HG03045 (cell line): ENCODE results near the gene CABLES1.

Source experiments
- ATAC-seq: cut with Tn5 transposase; IDR thresholded peaks from one replicate; pipeline ENCODE4 v1.9.1; 2021; ENCODE audit warnings: mild to moderate bottlenecking, moderate library complexity; ENCODE audit not compliant: unreplicated experiment

The CABLES1 gene

GRCh38 chr18:23238651-23239349 is 103.5 kb downstream of the CABLES1 start:
- no peak for ATAC-seq

- ATAC-seq: no peak
These were observed 104.0 kb downstream of the CABLES1 start for GRCh38 chr18:23239350-23239692.

GRCh38 chr18:23239885-23240608 is 104.8 kb downstream of the CABLES1 start:
- ATAC-seq: no peak

GRCh38 chr18:23240609-23240930 is 105.3 kb downstream of the CABLES1 start:
- ATAC-seq: no peak

- peak; percentile 79 for ATAC-seq
These were observed 106.7 kb downstream of the CABLES1 start for GRCh38 chr18:23241833-23242496.

GRCh38 chr18:23243178-23243577 is 107.9 kb downstream of the CABLES1 start:
- no peak for ATAC-seq

- no peak for ATAC-seq
These were observed 108.5 kb downstream of the CABLES1 start for GRCh38 chr18:23243816-23244215.

GRCh38 chr18:23244401-23244800 is 109.1 kb downstream of the CABLES1 start:
- ATAC-seq: no peak

GRCh38 chr18:23245461-23245860 is 110.2 kb downstream of the CABLES1 start:
- no peak for ATAC-seq

GRCh38 chr18:23247331-23247730 is 112.0 kb downstream of the CABLES1 start:
- no peak for ATAC-seq

- ATAC-seq: no peak
These were observed 112.6 kb downstream of the CABLES1 start for GRCh38 chr18:23247896-23248295.

GRCh38 chr18:23248826-23249225 is 113.5 kb downstream of the CABLES1 start:
- no peak for ATAC-seq

- no peak for ATAC-seq
These were observed 114.1 kb downstream of the CABLES1 start for GRCh38 chr18:23249348-23249747.

- no peak for ATAC-seq
These were observed 115.8 kb downstream of the CABLES1 start for GRCh38 chr18:23250893-23251656.

GRCh38 chr18:23253630-23254029 is 118.3 kb downstream of the CABLES1 start:
- ATAC-seq: no peak

- ATAC-seq: no peak
These were observed 121.9 kb downstream of the CABLES1 start for GRCh38 chr18:23257137-23257536.

GRCh38 chr18:23257686-23258565 is 122.6 kb downstream of the CABLES1 start:
- no peak for ATAC-seq

GRCh38 chr18:23258566-23259469 is 123.5 kb downstream of the CABLES1 start:
- ATAC-seq: no peak
